ENCODE results near the gene TNS2.
A peak's percentile ranks its signal among the peaks of the same experiment; 100 is the strongest.

GRCh38 chr12:53046655-53047220 lies 3.1 kb upstream of the TNS2 start:
- TF ChIP-seq POLR2A (IDR thresholded peaks at IDR 0.05; ENCODE audit: low read length) (peak; percentile 26), GATA1 (IDR thresholded peaks at IDR 0.05; ENCODE audit: low read depth, low read length) (no peak)

Data from erythroblast (primary cell).